Stimulated activated CD8-positive, alpha-beta memory T cell treated with anti-CD3 and anti-CD28 coated beads, Interleukin-15, amount 100 ng/mL, for 1 hour (primary cell): ENCODE measurements around the gene RAB8B.

ENCODE experiments used
- DNase-seq: peaks from one replicate; pipeline ENCODE4 v3.0.0-alpha.2; 2020; ENCODE audit warnings: low read depth

RAB8B gene

DNA sequence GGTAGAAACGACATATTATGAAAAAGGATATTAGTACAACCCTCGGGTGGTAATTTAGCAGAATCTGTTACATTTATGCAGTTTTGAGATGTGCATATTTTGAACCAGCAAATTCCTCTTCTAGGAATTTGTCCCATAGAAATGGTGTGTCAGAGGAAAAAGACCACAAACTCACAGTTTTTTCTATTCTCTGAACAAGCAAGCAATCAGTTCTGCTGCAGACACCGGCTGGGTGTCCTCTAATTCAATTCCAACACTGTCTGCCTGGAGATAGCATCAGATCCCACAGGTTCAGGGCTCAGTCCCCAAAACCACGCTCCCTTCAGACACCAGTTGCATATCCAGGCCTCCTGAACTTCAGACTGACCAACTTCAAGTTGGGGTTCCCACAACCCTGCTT lies 124.4 kb downstream of the RAB8B start:
- no peak for DNase-seq

- DNase-seq: no peak
Measured at GRCh38 chr15:63314409-63314808, 125.0 kb downstream of the RAB8B start.
